Medulla oblongata (tissue), 1 donor: ENCODE measurements around the gene ABCC2.
"Not testable (repeated sequence)": the region's sequence is repeated elsewhere in the genome, so short reads cannot be mapped to it uniquely, and the experiment has no call there.

ENCODE experiments used
- DNase-seq: peaks from one replicate; pipeline ENCODE4 v3.0.0-alpha.2; 2015; ENCODE audit errors: extremely low spot score

The ABCC2 gene

DNA sequence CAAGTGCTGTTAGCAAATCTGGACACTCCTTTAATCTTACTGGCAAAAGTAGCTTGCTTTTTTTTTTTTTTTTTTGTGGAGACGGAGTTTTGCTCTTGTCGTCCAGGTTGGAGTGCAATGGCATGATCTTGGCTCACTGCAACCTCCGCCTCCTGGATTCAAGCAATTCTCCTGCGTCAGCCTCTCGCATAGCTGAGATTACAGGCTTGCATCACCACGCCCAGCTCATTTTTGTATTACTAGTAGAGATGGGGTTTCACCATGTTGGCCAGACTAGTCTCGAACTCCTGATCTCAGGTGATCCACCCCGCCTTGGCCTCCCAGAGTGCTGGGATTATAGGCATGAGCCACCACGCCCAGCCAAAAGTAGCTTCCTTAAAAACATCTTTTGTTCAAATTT lies 112.6 kb downstream of the ABCC2 start:
- DNase-seq: not testable (repeated sequence)

DNA sequence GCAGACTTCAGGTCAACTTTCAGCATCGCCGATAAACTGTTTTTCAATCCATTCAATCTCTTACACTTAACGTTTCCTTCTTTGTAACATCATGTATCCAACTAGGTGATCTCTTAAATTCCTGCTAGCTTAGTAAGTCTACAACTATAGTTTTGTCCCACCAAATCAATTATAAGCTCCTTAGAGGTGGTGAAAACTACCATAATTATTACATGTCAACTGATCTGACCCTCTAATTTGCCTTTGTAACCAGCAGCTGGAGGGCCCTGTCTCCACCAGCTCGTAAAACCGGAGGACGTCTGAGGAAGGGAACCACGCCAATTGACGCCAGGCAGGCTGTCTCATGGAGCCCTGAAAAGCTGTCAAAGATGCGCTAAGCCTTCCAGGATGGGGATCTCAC lies 113.4 kb downstream of the ABCC2 start:
- DNase-seq: no peak
